Stimulated activated naive CD4-positive, alpha-beta T cell treated with Interleukin-2 at 50 U/mL for 16 hours (primary cell): Measurements from ENCODE around the gene A2ML1.
"Not testable (repeated sequence)": the region's sequence is repeated elsewhere in the genome, so short reads cannot be mapped to it uniquely, and the experiment has no call there.

Experiments used
- DNase-seq: peaks from one replicate; lab custom pipeline; 2025; lab: John Stamatoyannopoulos, UW

Gene A2ML1

DNA sequence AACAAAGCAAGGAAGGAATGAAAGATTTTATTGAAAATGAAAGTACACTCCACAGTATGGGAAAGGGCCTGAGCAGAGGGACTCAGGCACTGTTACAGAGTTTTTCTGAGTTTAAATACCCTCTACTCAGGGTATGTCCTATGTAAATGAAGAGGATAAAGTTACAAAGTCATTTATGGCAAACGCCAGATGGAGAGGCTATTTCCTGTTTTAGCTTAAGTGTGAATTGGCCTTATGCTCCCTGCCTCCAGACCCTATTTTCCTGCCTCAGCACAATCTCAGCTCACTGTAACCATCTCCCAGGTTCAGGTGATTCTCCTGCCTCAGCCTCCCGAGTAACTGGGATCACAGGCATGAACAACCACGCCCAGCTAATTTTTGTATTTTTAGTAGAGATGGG, 85.1 kb downstream of the A2ML1 start:
- DNase-seq, result no peak

DNA sequence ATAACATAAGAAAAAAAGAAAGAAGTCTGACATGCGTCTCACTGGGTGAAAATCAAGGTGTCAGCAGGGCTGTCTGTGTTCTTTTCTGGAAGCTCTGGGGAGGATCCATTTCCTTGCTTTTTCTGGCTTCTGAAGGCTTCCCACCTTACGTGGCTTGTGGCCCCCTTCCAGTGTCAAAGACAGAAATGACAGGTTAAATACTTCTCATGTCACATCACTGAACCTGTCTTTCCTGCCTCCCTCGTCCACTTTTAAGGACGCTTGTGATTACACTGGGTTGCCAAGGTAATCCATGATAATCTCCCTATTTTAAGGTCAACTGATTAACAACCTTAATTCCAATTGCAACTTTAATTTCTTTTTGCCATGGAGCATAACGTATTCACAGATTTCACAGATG, 87.3 kb downstream of the A2ML1 start:
- DNase-seq, result no peak

DNA sequence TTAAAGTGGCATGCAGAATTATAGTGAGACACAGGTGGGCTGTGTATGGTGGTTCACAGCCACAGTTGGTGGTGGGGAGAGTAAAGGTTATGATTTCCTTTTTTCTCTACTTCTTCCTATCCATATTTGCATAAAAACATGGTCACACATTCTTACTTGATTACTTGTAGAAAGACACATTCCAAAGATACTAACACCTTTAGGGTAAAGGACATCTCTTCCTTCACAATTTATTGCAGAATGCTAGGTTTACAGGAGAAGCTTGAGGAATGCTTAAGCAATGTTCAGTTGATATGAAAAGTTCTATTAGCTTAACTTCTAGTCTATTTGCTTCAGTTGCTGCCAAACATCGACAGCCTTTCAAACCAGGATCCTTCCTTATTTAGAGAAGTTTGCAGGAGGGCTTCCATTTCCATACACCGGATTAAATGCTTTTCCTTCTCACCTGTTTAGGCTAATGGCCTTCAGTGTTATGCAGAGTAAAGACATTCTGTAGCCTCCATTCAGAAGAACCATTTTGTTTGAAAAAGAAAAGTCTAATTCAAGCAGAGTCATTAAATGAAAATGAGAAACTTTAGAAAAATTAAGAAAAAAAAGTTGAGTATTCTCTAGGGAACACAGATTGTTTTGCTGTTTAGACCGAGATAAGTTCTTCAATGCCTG, 89.3 kb downstream of the A2ML1 start:
- no peak for DNase-seq

GRCh38 chr12:8912914-8913313, 90.5 kb downstream of the A2ML1 start:
- DNase-seq, result no peak

DNA sequence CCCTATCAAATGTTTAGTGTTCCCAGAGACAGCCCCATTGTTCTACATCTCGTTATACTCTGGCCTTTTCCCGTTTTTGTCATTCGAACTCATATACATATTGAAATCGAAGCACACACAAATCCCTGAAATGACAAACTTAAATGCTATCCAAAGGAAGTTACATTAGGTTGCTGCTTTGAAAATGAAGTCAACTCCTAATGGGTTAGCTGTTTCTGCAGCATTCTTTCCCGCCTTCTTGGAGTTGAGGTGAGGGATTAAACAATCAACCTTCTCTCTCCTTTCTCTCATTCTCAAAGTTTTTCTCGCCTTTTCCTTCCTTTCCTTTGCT, 91.2 kb downstream of the A2ML1 start:
- no peak for DNase-seq

GRCh38 chr12:8914033-8914715, 91.8 kb downstream of the A2ML1 start, which contains the start of gene PHC1:
TSS of gene PHC1 (plus strand) at chr12:8914509. CDS start at chr12:8917678, 3,169 bp downstream.
- peak; percentile 77 for DNase-seq

GRCh38 chr12:8914716-8915526, 92.5 kb downstream of the A2ML1 start:
- peak; percentile 52 for DNase-seq

GRCh38 chr12:8916154-8916553, 93.7 kb downstream of the A2ML1 start:
- DNase-seq, result no peak

DNA sequence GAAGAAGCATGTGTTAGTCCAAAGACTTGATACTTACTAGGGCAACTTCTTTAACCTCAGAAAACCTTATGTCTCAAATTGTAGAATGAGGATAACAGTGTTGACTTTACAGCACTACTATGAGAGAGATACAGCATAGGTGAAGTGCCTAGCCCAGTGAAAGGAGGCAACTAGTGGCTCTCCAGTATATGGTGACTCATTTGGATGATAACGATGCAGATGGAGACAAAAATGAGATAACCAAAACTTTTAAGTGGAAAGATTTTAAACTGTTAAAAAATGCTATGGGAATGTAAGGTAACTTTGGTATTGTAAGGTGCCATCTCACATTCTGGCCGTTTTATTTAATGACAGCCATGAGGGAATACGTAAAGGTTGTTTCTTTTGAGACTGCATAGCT, 94.6 kb downstream of the A2ML1 start:
- no peak for DNase-seq

GRCh38 chr12:8917751-8918150, 95.3 kb downstream of the A2ML1 start:
- no peak for DNase-seq

DNA sequence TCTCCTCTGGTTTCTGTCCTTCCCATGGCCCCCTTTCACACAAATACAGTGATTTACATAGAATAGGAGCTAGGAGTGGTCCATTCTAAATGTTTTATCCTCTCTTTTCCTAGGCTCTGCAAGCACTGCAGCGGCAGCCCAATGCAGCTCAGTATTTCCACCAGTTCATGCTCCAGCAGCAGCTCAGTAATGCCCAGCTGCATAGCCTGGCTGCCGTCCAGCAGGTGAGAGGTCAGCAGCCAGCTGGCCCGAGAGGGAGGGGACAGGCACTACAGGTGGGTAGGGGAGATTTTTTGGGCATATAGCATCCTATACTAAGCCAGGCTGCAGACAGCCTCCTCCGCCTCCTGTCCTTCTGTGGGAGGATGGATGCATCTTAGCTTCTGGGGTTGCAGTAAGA, 97.2 kb downstream of the A2ML1 start:
- DNase-seq, result not testable (repeated sequence)

GRCh38 chr12:8922544-8922943, 100.1 kb downstream of the A2ML1 start:
- DNase-seq, result no peak
